ENCODE measurements around the gene DENND1A. TPM values are rescaled to one million over a fixed set of nuclear protein-coding genes. Genes with fewer than 3 reads are reported as not detected.

Gene DENND1A
- total RNA-seq, 1 experiment from 2014 or later: 19.7 TPM

DNA sequence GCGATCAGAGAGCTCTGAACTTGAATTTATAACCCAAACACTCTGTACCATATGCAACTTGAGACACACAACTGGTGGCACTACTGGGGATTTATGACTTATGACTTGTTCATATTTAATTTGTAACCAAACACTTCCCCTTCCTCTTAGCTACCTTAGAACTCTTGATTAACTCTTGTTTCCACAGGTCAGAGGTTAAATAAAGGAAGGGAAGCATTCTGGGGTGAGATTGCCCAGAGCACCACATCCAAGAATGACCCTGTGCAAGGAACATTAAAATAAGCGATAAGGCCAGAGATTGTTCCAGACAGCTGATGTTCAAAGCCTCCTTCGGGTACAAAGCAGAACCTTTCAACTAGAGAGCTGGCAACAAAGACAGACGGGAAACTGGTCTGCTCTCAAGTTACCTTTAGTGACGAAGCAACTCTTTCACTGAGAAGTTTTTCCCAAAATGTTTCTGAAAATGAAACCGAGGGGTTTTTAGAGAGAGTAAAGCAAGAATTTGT, 242.6 kb downstream of the DENND1A start:
- Histone ChIP-seq H3K4me1 (ENCODE audit: control insufficient read depth, insufficient read depth, low read length) (peaks cover 3% of the 10 kb centered on the region; the same call in 1 of the 2 replicates), H3K27me3 (ENCODE audit: control insufficient read depth, insufficient read depth, low read length) (no peaks in the 10 kb centered on the region), H3K4me3 (ENCODE audit: low read depth in 2 of 2, low read length in 2 of 2) (no peak overlapping the region), H3K36me3 (ENCODE audit: control insufficient read depth, insufficient read depth, low read length) (no peaks in the 10 kb centered on the region), H3K9me3 (ENCODE audit: control insufficient read depth, insufficient read depth, low read depth, low read length) (no peaks in the 10 kb centered on the region), H3K27ac (ENCODE audit: low read length) (no peak overlapping the region)
- no TSS peak for BruUV-seq (replicated peaks)
- ChIA-PET POLR2A (no interaction called here), CTCF (no interaction called here)
- in situ Hi-C loops (cut with HindIII; ENCODE audit: low pct_unique_long_range_greater_than_20kb, low sequenced_read_pairs): no loop called here
- DNase-seq (ENCODE audit: low read depth, low spot score) (no peak), ATAC-seq (no peak)
- no peak for TF ChIP-seq TCF7L2 (IDR thresholded peaks at IDR 0.05; ENCODE audit: low read depth, low read length)
- no peak for TF ChIP-seq POLR2AphosphoS5 (IDR thresholded peaks at IDR 0.05; ENCODE audit: low read depth, low read length)
- TF ChIP-seq, protein P1, sequence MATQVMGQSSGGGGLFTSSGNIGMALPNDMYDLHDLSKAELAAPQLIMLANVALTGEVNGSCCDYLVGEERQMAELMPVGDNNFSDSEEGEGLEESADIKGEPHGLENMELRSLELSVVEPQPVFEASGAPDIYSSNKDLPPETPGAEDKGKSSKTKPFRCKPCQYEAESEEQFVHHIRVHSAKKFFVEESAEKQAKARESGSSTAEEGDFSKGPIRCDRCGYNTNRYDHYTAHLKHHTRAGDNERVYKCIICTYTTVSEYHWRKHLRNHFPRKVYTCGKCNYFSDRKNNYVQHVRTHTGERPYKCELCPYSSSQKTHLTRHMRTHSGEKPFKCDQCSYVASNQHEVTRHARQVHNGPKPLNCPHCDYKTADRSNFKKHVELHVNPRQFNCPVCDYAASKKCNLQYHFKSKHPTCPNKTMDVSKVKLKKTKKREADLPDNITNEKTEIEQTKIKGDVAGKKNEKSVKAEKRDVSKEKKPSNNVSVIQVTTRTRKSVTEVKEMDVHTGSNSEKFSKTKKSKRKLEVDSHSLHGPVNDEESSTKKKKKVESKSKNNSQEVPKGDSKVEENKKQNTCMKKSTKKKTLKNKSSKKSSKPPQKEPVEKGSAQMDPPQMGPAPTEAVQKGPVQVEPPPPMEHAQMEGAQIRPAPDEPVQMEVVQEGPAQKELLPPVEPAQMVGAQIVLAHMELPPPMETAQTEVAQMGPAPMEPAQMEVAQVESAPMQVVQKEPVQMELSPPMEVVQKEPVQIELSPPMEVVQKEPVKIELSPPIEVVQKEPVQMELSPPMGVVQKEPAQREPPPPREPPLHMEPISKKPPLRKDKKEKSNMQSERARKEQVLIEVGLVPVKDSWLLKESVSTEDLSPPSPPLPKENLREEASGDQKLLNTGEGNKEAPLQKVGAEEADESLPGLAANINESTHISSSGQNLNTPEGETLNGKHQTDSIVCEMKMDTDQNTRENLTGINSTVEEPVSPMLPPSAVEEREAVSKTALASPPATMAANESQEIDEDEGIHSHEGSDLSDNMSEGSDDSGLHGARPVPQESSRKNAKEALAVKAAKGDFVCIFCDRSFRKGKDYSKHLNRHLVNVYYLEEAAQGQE (IDR thresholded peaks at IDR 0.05; ENCODE audit: insufficient read depth in 1 of 2, low read depth in 2 of 2, low read length in 1 of 2): no peak
- TF ChIP-seq SIN3A (IDR thresholded peaks at IDR 0.05; ENCODE audit: borderline replicate concordance, insufficient read depth, low read depth, low read length): no peak
- TF ChIP-seq, protein P2, sequence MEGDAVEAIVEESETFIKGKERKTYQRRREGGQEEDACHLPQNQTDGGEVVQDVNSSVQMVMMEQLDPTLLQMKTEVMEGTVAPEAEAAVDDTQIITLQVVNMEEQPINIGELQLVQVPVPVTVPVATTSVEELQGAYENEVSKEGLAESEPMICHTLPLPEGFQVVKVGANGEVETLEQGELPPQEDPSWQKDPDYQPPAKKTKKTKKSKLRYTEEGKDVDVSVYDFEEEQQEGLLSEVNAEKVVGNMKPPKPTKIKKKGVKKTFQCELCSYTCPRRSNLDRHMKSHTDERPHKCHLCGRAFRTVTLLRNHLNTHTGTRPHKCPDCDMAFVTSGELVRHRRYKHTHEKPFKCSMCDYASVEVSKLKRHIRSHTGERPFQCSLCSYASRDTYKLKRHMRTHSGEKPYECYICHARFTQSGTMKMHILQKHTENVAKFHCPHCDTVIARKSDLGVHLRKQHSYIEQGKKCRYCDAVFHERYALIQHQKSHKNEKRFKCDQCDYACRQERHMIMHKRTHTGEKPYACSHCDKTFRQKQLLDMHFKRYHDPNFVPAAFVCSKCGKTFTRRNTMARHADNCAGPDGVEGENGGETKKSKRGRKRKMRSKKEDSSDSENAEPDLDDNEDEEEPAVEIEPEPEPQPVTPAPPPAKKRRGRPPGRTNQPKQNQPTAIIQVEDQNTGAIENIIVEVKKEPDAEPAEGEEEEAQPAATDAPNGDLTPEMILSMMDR (IDR thresholded peaks at IDR 0.05): no peak
- intact Hi-C loops (cut with micrococcal nuclease; ENCODE audit: unreplicated experiment): no loop called here

DNA sequence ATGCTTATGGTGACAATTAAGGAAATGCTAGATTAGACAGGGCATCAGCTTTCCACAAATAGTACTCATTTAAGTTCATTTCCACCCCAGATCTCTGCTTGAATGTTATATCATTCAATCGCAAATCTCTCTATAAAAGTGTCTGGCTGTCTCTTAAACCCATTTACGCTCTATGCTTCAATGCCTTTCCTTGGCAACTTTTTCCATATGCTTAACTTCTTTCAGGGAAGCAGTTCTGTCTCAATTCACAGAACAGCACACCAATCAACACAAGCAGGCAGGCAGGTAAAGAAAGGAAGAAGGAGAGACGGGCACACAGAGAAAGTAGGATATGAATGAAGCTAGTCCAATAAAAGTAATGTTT, 243.1 kb downstream of the DENND1A start:
- H3K4me1 ChIP-seq (ENCODE audit: control insufficient read depth, insufficient read depth, low read length): peaks cover 3% of the 10 kb centered on the region; the same call in 1 of the 2 replicates
- TF ChIP-seq TCF7L2 (IDR thresholded peaks at IDR 0.05; ENCODE audit: low read depth, low read length): no peak
- TF ChIP-seq, protein P2 (IDR thresholded peaks at IDR 0.05): no peak
- TF ChIP-seq, protein P1 (IDR thresholded peaks at IDR 0.05; ENCODE audit: insufficient read depth in 1 of 2, low read depth in 2 of 2, low read length in 1 of 2): no peak
- no peak for TF ChIP-seq SIN3A (IDR thresholded peaks at IDR 0.05; ENCODE audit: borderline replicate concordance, insufficient read depth, low read depth, low read length)
- no peak for TF ChIP-seq POLR2AphosphoS5 (IDR thresholded peaks at IDR 0.05; ENCODE audit: low read depth, low read length)
- in situ Hi-C loops (cut with HindIII; ENCODE audit: low pct_unique_long_range_greater_than_20kb, low sequenced_read_pairs): no loop called here
- no peak overlapping the region for H3K27ac ChIP-seq (ENCODE audit: low read length)
- intact Hi-C loops (cut with micrococcal nuclease; ENCODE audit: unreplicated experiment): no loop called here
- H3K36me3 ChIP-seq (ENCODE audit: control insufficient read depth, insufficient read depth, low read length): no peaks in the 10 kb centered on the region
- ATAC-seq (no peak), DNase-seq (ENCODE audit: low read depth, low spot score) (no peak)
- H3K9me3 ChIP-seq (ENCODE audit: control insufficient read depth, insufficient read depth, low read depth, low read length): no peaks in the 10 kb centered on the region
- no peak overlapping the region for H3K4me3 ChIP-seq (ENCODE audit: low read depth in 2 of 2, low read length in 2 of 2)
- BruUV-seq (replicated peaks): no TSS peak
- CTCF ChIA-PET: no interaction called here
- POLR2A ChIA-PET: no interaction called here
- H3K27me3 ChIP-seq (ENCODE audit: control insufficient read depth, insufficient read depth, low read length): no peaks in the 10 kb centered on the region
